NB4 (cell line): ENCODE measurements around the gene S100A6.

Experiments
- CTCF ChIP-seq: IDR thresholded peaks from one replicate; pipeline ENCODE4 v1.5.1; 2012; ENCODE audit warnings: low read depth, low read length
- MAX ChIP-seq: IDR thresholded peaks from 2 replicates; pipeline ENCODE4 v1.6.1; 2011; ENCODE audit warnings: low read depth, low read length
- MYC ChIP-seq: IDR thresholded peaks from 2 replicates; pipeline ENCODE4 v1.6.1; 2011; ENCODE audit warnings: low read depth, low read length
- POLR2A ChIP-seq: IDR thresholded peaks from 2 replicates; pipeline ENCODE4 v1.6.1; 2011; ENCODE audit warnings: mild to moderate bottlenecking; ENCODE audit not compliant: insufficient read length; ENCODE audit errors: extremely low read depth

GRCh38 chr1:153552335-153552734 lies 16.5 kb upstream of the S100A6 start:
- TF ChIP-seq CTCF (no peak), MYC (no peak), POLR2A (no peak), MAX (no peak)
